NCI-H1417 treated with DMSO at 0.1 percent for 48 hours (cell line): ENCODE results near the gene NAT16.
"Not testable (repeated sequence)": the region's sequence is repeated elsewhere in the genome, so short reads cannot be mapped to it uniquely, and the experiment has no call there.

ENCODE experiments used
- DNase-seq: peaks from one replicate; lab custom pipeline; 2025; lab: John Stamatoyannopoulos, UW

Gene NAT16

DNA sequence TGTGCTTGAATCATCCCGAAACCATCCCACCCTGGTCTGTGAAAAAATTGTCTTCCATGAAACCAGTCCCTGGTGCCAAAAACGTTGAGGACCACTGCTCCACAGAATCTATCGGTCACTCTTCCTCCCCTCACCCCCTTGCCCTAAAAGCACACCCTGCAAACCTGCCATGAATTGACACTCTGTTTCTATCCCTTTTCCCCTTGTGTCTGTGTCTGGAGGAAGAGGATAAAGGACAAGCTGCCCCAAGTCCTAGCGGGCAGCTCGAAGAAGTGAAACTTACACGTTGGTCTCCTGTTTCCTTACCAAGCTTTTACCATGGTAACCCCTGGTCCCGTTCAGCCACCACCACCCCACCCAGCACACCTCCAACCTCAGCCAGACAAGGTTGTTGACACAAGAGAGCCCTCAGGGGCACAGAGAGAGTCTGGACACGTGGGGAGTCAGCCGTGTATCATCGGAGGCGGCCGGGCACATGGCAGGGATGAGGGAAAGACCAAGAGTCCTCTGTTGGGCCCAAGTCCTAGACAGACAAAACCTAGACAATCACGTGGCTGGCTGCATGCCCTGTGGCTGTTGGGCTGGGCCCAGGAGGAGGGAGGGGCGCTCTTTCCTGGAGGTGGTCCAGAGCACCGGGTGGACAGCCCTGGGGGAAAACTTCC, 54.0 kb downstream of the NAT16 start:
- no peak for DNase-seq

DNA sequence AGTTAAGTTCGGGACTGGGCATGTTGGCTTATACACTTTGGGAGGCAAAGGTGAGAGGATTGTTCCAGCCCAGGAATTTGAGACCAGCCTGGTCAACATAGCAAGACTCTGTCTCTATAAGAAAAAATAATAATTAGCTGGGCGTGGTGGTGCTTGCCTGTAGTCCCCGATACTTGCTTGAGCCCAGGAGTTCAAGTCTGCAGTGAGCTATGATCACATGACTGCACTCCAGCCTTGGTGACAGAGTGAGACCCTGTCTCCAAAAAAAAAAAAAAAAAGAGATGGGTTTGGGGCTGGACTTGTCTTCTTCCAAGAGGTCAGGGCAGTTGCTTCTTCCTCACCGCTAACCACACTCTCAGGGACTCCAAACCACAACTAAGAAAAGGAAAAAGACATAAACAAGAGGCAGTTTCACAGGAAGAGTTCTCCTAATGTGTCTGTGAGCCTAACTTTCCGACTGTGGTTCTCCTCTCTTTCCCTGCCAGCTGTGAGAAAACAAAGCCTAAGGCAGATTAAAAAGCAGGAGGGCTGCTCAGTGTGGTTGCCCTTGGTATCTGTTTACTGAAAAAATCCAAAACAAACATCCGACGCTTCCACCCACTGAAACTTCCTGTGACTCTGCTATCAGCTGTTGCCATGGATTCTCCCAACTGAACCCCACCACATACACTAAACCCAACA, 55.6 kb downstream of the NAT16 start:
- no peak for DNase-seq

DNA sequence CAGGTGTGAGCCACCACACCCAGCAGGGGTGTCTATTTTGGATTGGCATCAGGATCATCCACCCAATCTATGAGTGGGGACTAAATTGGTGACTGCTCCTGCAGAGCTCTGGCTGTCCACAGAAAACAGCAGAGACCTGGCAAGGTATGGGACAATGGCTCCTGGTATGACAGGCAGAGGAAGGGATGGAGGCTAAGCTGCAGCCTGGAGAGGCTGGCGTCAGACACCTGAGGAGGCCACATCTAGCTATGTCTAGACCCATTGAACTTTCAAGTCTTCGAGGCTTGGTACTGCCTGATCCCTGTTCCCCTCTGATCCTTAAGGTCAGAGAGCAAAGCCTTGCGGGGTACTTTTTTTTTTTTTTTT, 56.4 kb downstream of the NAT16 start:
- DNase-seq, result no peak

DNA sequence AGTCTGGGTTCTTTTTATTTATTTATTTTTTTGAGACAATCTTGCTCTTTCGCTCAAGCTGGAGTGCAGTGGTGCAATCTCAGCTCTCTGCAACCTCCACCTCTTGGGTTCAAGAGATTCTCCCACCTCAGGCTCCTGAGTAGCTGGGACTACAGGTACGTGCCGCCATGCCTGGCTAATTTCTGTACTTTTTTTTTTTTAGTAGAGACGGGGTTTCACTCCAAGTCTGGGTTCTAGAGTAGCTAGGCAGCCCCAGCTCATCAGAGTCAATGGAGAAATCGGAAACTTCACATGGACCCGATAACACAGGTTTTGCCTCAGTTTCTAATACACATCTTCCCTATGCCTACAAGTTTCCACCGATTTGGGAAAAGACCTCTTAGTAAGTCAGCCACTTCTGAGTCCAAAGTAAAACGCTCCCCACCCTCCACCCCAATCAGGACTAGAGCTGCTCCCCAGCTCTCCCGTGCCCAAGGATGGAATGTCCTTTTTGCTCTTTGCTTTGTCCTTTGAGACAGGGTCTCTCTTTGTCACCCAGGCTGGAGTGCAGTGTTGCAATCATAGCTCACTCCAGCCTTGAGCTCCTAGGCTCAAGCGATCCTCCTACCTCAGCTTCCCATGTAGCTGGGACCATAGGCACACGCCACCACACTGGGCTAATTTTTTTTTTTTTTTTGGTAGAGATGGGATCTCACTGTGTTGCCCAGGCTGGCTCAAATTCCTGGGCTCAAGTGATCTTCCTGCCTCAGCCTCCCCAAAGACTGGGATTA, 57.0 kb downstream of the NAT16 start:
- no peak for DNase-seq

DNA sequence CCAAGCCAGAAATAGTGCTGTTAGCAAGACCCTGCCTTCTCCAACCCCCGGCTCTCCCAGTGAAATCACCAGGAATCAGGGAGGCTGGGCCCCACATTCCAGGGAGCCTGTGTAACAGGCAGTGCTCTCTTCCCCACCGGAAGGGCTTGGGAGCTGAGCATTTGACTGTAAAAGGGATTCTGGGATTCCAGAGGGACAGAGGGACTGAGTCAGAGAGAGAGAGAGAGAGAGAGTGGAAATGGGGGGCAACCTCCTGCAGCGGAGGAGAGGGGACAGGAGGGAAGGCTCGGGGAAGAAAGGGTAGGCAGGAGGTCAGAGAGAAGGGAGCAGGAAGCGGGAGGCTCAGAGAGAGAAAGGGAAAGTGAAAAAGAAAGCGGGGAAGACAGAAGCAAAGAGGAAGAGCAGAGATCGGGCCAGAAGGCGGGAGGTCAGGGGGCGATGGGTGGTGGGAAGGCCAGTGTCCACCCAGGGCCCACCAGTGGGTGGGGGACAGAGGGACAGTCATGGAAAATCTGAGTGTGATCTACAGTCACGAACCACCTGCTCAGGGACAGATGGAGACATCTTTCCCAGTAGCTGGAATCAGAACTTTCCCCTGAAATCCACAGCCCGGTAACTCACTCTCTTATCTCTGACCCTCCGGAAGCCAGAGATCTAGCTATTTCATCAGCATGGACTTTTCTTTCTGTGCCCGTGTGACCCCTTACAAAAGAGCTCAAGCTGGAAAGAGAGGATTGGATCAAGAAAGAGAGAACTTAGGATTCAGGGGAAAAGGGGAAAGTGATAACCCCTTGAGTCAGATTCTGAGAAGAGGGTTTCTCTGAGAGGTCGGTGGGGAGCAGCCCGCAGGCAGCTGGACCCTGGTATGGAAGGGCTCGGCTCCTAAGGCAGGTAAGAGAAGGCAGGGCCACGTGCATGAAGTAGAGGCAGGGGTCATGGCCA, 57.8 kb downstream of the NAT16 start:
- no peak for DNase-seq

DNA sequence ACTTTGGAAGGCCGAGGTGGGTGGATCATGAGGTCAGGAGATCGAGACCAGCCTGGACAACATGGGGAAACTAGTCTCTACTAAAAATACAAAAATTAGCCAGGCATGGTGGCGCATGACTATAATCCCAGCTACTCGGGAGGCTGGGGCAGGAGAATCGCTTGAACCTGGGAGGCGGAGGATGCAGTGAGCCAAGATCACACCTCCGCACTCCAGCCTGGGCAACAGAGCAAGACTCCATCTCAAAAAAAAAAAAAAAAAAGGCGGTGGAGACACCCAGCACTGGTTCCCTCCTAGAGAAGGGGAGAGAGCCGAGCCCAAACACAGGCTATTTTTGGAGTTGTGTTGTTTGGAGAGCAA, 58.5 kb downstream of the NAT16 start:
- DNase-seq, result not testable (repeated sequence)
